ENCODE data around the gene CAMKV. TPM values are rescaled to one million over a fixed set of nuclear protein-coding genes. Genes with fewer than 3 reads are reported as not detected.
A peak's percentile ranks its signal among the peaks of the same experiment; 100 is the strongest.

Gene CAMKV
- total RNA-seq, 3 donors from 2014 or later (not counting 1 experiment from before 2014, with no cell fraction given), result not detected

DNA sequence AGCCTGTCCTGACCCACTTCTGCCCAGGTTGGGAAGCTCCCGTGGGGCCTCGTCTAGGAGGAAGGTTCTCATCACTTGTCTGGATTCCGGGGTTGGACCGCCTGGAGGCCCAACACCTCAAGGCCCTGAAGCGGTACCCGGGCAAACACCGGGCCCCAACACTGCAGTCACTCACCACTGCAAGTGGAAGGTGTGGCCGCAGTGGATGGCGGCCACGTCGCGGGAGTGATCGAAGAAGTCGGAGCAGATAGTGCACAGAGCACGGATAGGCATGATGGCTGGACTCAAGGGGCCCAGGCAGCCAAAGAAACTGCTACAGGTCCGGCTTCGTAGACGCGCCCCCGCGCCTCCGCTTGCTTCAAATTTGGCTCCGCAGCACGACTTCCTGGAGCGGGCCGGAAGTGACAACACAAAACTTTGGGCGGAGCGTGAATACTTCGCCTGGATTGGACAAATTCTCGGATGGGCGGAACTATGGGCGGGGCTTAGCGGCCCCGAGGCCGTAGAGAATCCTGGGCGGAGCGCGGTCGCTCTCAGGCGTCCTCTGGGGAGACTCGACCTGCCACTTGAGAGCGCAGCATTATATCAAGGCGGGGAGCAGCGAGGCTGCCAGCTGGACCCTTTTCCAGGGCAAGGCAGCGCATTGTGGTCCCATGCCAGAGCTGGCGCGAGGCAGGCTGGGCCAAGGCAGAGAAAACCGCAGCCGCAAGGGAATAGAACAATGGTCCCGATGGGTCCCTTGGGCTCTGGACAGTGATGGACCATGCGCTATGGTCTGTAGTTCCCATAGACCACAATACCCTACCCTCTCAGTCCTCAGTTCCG is 13.3 kb downstream of the CAMKV start, which contains the start of gene TRAIP:
Gene TRAIP, minus strand, starts transcription at position 384 of the 825 bp plus-strand sequence. Its CDS starts 111 bp downstream, at position 273.
- H3K36me3 ChIP-seq (ENCODE audit: control insufficient read depth, insufficient read depth, low read length), result no peaks in the 10 kb centered on the region
- ATAC-seq (peak; percentile 99 to 100 (median 99)), DNase-seq (peak; percentile 95 to 97)
- H3K27me3 ChIP-seq (ENCODE audit: control insufficient read depth, insufficient read depth, low read length), result no peaks in the 10 kb centered on the region
- Mint-ChIP-seq H3K9me3 (no peaks in the 10 kb centered on the region), H3K27me3 (ENCODE audit: low read depth in 2 of 2) (no peaks in the 10 kb centered on the region), H3K4me3 (peak within 1 kb of the TSS; percentile 83), H3K27ac (peak within 1 kb of the TSS; percentile 83 to 90), H3K36me3 (no peaks in the 10 kb centered on the region), H3K4me1 (peaks cover 7 to 11% of the 10 kb centered on the region in 2 donors)
- no peak for TF ChIP-seq CTCF (IDR thresholded peaks at IDR 0.05)
- WGBS (ENCODE audit: insufficient coverage), result 4% methylated on average over 52 of the region's 52 CpGs
- H3K4me3 ChIP-seq (ENCODE audit: low read length), result peak within 1 kb of the TSS; percentile 64
- no peaks in the 10 kb centered on the region for H3K9me3 ChIP-seq (ENCODE audit: control insufficient read depth, insufficient read depth, low read length)
- peak within 1 kb of the TSS; percentile 58 for H3K27ac ChIP-seq (ENCODE audit: low read length)
- H3K4me1 ChIP-seq (ENCODE audit: control insufficient read depth, insufficient read depth, low read length), result peaks cover 14% of the 10 kb centered on the region
- intact Hi-C loops (cut with micrococcal nuclease), result loop anchor here (1.0 to 5.0 kb wide), 2 partner anchors 48 to 86 kb away; partner anchors contain the start of gene RBM6

DNA sequence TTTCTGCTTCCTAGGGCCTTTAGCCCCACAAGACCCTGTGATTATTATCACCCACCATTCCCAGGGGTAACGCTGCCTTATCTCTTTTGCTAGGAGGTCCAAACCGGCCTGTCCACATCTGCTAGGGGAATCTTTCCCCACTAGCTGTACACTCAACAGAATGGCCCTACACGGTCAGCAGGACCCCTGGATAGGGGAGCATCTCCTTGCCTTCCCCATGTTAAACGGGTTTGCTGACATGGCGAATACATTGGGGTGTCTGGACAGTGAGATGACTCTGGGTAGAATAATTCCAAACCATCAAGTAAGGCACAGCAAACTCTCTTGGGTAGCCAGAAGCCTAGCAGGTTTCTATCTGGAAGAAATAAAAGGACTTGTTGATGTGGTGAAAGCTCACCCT is 14.0 kb downstream of the CAMKV start:
- Mint-ChIP-seq H3K27ac (peak overlapping the region in 1 of 2 donors; percentile 90), H3K36me3 (no peaks in the 10 kb centered on the region)
- intact Hi-C loops (cut with micrococcal nuclease), result loop anchor here (1.0 to 5.0 kb wide), 2 partner anchors 49 to 87 kb away; partner anchors contain the start of gene RBM6

DNA sequence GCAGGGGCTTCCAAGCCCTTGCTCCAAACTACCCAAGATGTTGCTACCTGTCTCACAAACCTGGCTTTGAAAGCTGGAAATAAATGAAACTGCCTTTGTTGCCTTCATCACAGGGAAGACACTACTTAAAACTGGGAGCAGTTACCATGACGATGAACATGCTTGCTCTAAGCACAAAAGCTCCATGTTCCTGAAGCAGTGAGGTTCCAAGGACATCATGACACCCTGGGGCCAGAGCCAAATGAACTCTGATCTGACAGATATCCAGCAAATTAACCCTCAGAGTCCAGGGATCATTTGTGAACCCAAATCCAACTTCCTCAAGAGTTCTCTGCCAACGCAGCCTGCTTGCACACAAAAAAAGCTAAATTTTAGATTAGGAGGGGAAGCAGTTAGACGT is 24.0 kb downstream of the CAMKV start:
- Mint-ChIP-seq H3K27ac (no peak overlapping the region), H3K36me3 (no peaks in the 10 kb centered on the region), H3K4me1 (no peaks in the 10 kb centered on the region), H3K4me3 (no peak overlapping the region), H3K27me3 (ENCODE audit: low read depth in 2 of 2) (no peaks in the 10 kb centered on the region), H3K9me3 (no peaks in the 10 kb centered on the region)
- H3K27me3 ChIP-seq (ENCODE audit: control insufficient read depth, insufficient read depth, low read length), result no peaks in the 10 kb centered on the region
- no peaks in the 10 kb centered on the region for H3K4me1 ChIP-seq (ENCODE audit: control insufficient read depth, insufficient read depth, low read length)
- no peak for TF ChIP-seq CTCF (IDR thresholded peaks at IDR 0.05)
- no peaks in the 10 kb centered on the region for H3K36me3 ChIP-seq (ENCODE audit: control insufficient read depth, insufficient read depth, low read length)
- intact Hi-C loops (cut with micrococcal nuclease), result no loop called here
- WGBS (ENCODE audit: insufficient coverage), result 100% methylated on average over 3 of the region's 3 CpGs
- H3K4me3 ChIP-seq (ENCODE audit: low read length), result no peak overlapping the region
- DNase-seq (no peak), ATAC-seq (no peak)
- no peaks in the 10 kb centered on the region for H3K9me3 ChIP-seq (ENCODE audit: control insufficient read depth, insufficient read depth, low read length)
- H3K27ac ChIP-seq (ENCODE audit: low read length), result no peak overlapping the region

More for the DNA sequence above, 14.0 kb downstream of the CAMKV start:
- Mint-ChIP-seq H3K4me3 (peak overlapping the region; percentile 83), H3K9me3 (no peaks in the 10 kb centered on the region), H3K27me3 (ENCODE audit: low read depth in 2 of 2) (no peaks in the 10 kb centered on the region), H3K4me1 (peaks cover 7 to 11% of the 10 kb centered on the region in 2 donors)
- TF ChIP-seq CTCF (IDR thresholded peaks at IDR 0.05), result no peak
- H3K9me3 ChIP-seq (ENCODE audit: control insufficient read depth, insufficient read depth, low read length), result no peaks in the 10 kb centered on the region
- WGBS (ENCODE audit: insufficient coverage), result 72% methylated on average over 4 of the region's 5 CpGs
- H3K4me3 ChIP-seq (ENCODE audit: low read length), result peak overlapping the region; percentile 64
- peaks cover 14% of the 10 kb centered on the region for H3K4me1 ChIP-seq (ENCODE audit: control insufficient read depth, insufficient read depth, low read length)
- H3K27ac ChIP-seq (ENCODE audit: low read length), result no peak overlapping the region
- no peak for DNase-seq
- H3K36me3 ChIP-seq (ENCODE audit: control insufficient read depth, insufficient read depth, low read length), result no peaks in the 10 kb centered on the region
- no peak for ATAC-seq
- no peaks in the 10 kb centered on the region for H3K27me3 ChIP-seq (ENCODE audit: control insufficient read depth, insufficient read depth, low read length)

Data from natural killer cell (primary cell).